MCF 10A (cell line): ENCODE measurements around the gene LPP. TPM values are rescaled to one million over a fixed set of nuclear protein-coding genes. Genes with fewer than 3 reads are reported as not detected.

Experiments used
- BruUV-seq: library from RNA; stranded (reverse); fragments of 400-500 nt; replicated peaks from 2 replicates; lab custom pipeline; 2021; lab: Mats Ljungman, UMichigan
- CTCF ChIA-PET: fragments of 300-600 bp; sonication (Branson Sonifier 250); formaldehyde crosslinking; extraction: SDS; loops from one replicate; lab custom pipeline; 2021; ENCODE audit warnings: antibody characterized with exemption, inconsistent platforms; lab: Yijun Ruan, JAX
- POLR2A ChIA-PET: fragments of 300-600, 350-650 bp; sonication (Branson Sonifier 250); formaldehyde crosslinking; extraction: SDS; loops from one replicate; lab custom pipeline; 2020; ENCODE audit warnings: antibody characterized with exemption, inconsistent platforms; lab: Yijun Ruan, JAX
- DNase-seq: peaks from one replicate; pipeline ENCODE4 v3.0.0-alpha.2; 2018; ENCODE audit not compliant: unreplicated experiment
- H3K27ac Mint-ChIP-seq: one replicate; pipeline ENCODE4 v1.8.0; 2022; ENCODE audit warnings: mild to moderate bottlenecking, low read depth, mixed read lengths; ENCODE audit not compliant: unreplicated experiment
- H3K27me3 Mint-ChIP-seq: one replicate; pipeline ENCODE4 v1.8.0; 2022; ENCODE audit warnings: mixed read lengths; ENCODE audit not compliant: insufficient read depth, unreplicated experiment
- H3K36me3 Mint-ChIP-seq: one replicate; pipeline ENCODE4 v1.8.0; 2022; ENCODE audit warnings: mild to moderate bottlenecking, moderate library complexity, mixed read lengths; ENCODE audit not compliant: insufficient read depth, unreplicated experiment
- H3K4me1 Mint-ChIP-seq: one replicate; pipeline ENCODE4 v1.8.0; 2022; ENCODE audit warnings: mixed read lengths; ENCODE audit not compliant: insufficient read depth, unreplicated experiment
- H3K4me3 Mint-ChIP-seq: one replicate; pipeline ENCODE4 v1.8.0; 2022; ENCODE audit warnings: mild to moderate bottlenecking, moderate library complexity, mixed read lengths; ENCODE audit not compliant: unreplicated experiment
- H3K9me3 Mint-ChIP-seq: one replicate; pipeline ENCODE4 v1.8.0; 2022; ENCODE audit warnings: mixed read lengths; ENCODE audit not compliant: unreplicated experiment
- intact Hi-C: fragments of 100-400 bp; cut with micrococcal nuclease; formaldehyde crosslinking; loops from 2 replicates; pipeline ENCODE4 v1.14.1; 2022
- total RNA-seq: library from RNA; stranded (reverse); gene quantifications from 2 replicates; pipeline ENCODE4 v1.2.3, GENCODE V29; 2022
- TF ChIP-seq, protein P1 (sequence below): fragments of 200-600 bp; IDR thresholded peaks from one replicate; pipeline ENCODE4 v1.8.0; 2022; ENCODE audit warnings: antibody characterized with exemption, mild to moderate bottlenecking; ENCODE audit not compliant: unreplicated experiment

The LPP gene
- total RNA-seq, 1 experiment from 2014 or later: 117 TPM

DNA sequence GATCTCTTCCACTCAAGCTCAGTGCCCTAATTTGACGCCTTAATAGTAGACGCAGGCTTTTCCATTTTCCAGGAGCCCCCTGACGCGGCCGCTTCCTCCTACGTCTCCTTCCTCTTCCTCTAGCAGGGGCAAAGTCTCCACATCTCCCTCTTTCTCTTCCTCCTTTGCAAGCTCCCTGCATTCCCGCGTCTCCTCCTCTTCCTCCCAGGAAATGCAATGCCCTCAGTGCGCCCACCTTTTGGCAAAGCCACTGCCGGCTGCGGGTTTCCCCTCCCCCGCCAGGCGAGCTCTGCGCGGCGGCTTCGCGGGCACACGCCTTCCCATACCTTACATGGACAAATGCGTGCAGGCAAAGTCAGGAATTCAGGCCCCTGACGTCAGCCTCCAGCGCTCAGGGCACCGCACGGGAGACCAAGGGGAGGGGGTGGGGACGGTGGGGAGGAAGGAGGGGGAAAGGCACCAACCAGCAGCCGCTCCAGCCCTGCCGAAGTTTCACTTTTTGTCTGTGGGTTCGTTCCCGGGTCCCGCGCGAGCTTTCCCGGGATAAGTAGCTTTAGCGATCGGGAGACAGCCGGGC lies 432 bp upstream of the LPP start:
- ChIA-PET POLR2A (interaction anchor here (0.6 to 3.9 kb wide), 38 partner anchors 10 to 802 kb away, joined by 3 to 64 read pairs (median 5); partner anchors contain the start of gene BCL6), CTCF (interaction anchor here (0.6 to 2.5 kb wide), 5 partner anchors 69 to 763 kb away, joined by 3 to 12 read pairs (median 4); no protein-coding TSS in a partner anchor)
- peaks cover 19% of the 10 kb centered on the region for H3K36me3 Mint-ChIP-seq
- peak overlapping the region; percentile 96 for H3K27ac Mint-ChIP-seq
- H3K4me1 Mint-ChIP-seq: peaks cover 42% of the 10 kb centered on the region
- H3K4me3 Mint-ChIP-seq: peak overlapping the region; percentile 90
- no peaks in the 10 kb centered on the region for H3K27me3 Mint-ChIP-seq
- DNase-seq: peak; percentile 93
- BruUV-seq: no TSS peak
- TF ChIP-seq, protein P1, sequence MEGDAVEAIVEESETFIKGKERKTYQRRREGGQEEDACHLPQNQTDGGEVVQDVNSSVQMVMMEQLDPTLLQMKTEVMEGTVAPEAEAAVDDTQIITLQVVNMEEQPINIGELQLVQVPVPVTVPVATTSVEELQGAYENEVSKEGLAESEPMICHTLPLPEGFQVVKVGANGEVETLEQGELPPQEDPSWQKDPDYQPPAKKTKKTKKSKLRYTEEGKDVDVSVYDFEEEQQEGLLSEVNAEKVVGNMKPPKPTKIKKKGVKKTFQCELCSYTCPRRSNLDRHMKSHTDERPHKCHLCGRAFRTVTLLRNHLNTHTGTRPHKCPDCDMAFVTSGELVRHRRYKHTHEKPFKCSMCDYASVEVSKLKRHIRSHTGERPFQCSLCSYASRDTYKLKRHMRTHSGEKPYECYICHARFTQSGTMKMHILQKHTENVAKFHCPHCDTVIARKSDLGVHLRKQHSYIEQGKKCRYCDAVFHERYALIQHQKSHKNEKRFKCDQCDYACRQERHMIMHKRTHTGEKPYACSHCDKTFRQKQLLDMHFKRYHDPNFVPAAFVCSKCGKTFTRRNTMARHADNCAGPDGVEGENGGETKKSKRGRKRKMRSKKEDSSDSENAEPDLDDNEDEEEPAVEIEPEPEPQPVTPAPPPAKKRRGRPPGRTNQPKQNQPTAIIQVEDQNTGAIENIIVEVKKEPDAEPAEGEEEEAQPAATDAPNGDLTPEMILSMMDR: no peak
- intact Hi-C loops: loop anchor here (1.0 to 10.0 kb wide), 7 partner anchors 34 to 799 kb away; partner anchors contain the start of gene BCL6
- no peaks in the 10 kb centered on the region for H3K9me3 Mint-ChIP-seq

GRCh38 chr3:188154809-188155574 lies 1.0 kb downstream of the LPP start:
- peak overlapping the region; percentile 96 for H3K27ac Mint-ChIP-seq
- DNase-seq: no peak
- TF ChIP-seq, protein P1: no peak
- no peaks in the 10 kb centered on the region for H3K27me3 Mint-ChIP-seq
- H3K4me3 Mint-ChIP-seq: peak overlapping the region; percentile 90
- CTCF ChIA-PET: interaction anchor here (0.6 to 1.2 kb wide), 8 partner anchors 68 to 1106 kb away, joined by 3 to 4 read pairs (median 3); no protein-coding TSS in a partner anchor
- no TSS peak for BruUV-seq
- POLR2A ChIA-PET: interaction anchor here (0.6 to 3.9 kb wide), 14 partner anchors 9 to 745 kb away, joined by 3 to 64 read pairs (median 4); partner anchors contain the start of gene BCL6
- H3K9me3 Mint-ChIP-seq: no peaks in the 10 kb centered on the region
- peaks cover 42% of the 10 kb centered on the region for H3K4me1 Mint-ChIP-seq
- H3K36me3 Mint-ChIP-seq: peaks cover 19% of the 10 kb centered on the region
- intact Hi-C loops: loop anchor here (5.0 to 10.0 kb wide), 5 partner anchors 32 to 797 kb away; no protein-coding TSS in a partner anchor

DNA sequence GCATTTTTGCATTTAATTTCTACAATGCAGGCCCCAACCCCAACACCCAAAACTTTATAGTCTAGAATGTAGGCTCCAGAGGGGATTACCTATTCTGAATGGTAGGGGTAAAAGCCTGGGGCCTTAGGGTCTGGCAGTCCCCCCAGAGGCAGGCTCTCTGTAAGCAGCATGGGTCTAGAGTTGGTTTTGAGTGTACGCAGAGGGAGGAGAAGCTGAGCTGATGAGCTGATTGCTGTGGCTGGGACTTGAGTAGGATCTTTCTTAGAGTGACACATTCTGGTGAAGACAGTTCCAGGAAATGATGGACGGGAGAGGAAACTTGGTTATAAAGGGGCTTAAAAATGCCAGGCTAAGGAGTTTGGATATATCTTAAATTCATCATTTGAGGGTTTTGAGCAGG lies 2.1 kb downstream of the LPP start:
- BruUV-seq: no TSS peak
- no peak overlapping the region for H3K4me3 Mint-ChIP-seq
- peaks cover 50% of the 10 kb centered on the region for H3K4me1 Mint-ChIP-seq

More for the DNA sequence above, 2.1 kb downstream of the LPP start:
- intact Hi-C loops: loop anchor here (10.0 kb wide), 3 partner anchors 109 to 519 kb away; no protein-coding TSS in a partner anchor
- Mint-ChIP-seq H3K36me3 (peaks cover 19% of the 10 kb centered on the region), H3K9me3 (no peaks in the 10 kb centered on the region), H3K27me3 (no peaks in the 10 kb centered on the region), H3K27ac (no peak overlapping the region)
- CTCF ChIA-PET: interaction anchor here (1.2 kb wide), 2 partner anchors 275 to 416 kb away, joined by 3 read pairs; no protein-coding TSS in a partner anchor
- POLR2A ChIA-PET: interaction anchor here (1.7 to 3.9 kb wide), 2 partner anchors 111 to 408 kb away, joined by 3 to 64 read pairs; partner anchors contain the start of gene BCL6
- DNase-seq: no peak
- TF ChIP-seq, protein P1: no peak
